ENCODE data around the gene ZC3H18.

- TF ChIP-seq CTCF (IDR thresholded peaks at IDR 0.05; ENCODE audit: low read depth, low read length, poor library complexity, severe bottlenecking): no peak
- TF ChIP-seq EZH2phosphoT487 (IDR thresholded peaks at IDR 0.05; ENCODE audit: borderline replicate concordance, low read length): no peak
These were observed 60.2 kb downstream of the ZC3H18 start for GRCh38 chr16:88630433-88630832.
